ENCODE results near the gene CXCL3. TPM values are rescaled to one million over a fixed set of nuclear protein-coding genes. Genes with fewer than 3 reads are reported as not detected.

The CXCL3 gene
- total and polyA plus RNA-seq, 9 of the 15 experiments (the other 6 are each of a cell fraction or from before 2014, with no cell fraction given), result 2.3 to 8.9 (median 6.1) TPM

- TF ChIP-seq BRF2 (IDR thresholded peaks at IDR 0.05; ENCODE audit: borderline replicate concordance, insufficient read depth, insufficient read length) (no peak), ARID3B (CRISPR knock-in tag; IDR thresholded peaks at IDR 0.05; ENCODE audit: borderline replicate concordance) (no peak), FOXJ2 (tag; IDR thresholded peaks at IDR 0.05) (no peak), ZNF592 (IDR thresholded peaks at IDR 0.05) (peak; percentile 85), OTX1 (CRISPR knock-in tag; IDR thresholded peaks at IDR 0.05) (0 out of 2 replicates have a peak, but pooled peaks have one; percentile 25), EP400 (IDR thresholded peaks at IDR 0.05) (no peak), ZNF146 (CRISPR knock-in tag; IDR thresholded peaks at IDR 0.05; ENCODE audit: unreplicated experiment) (no peak), ZNF133 (CRISPR knock-in tag; IDR thresholded peaks at IDR 0.05) (no peak), CBFA2T2 (conservative IDR thresholded peaks at IDR 0.05) (no peak), KLF6 (CRISPR knock-in tag; IDR thresholded peaks at IDR 0.05; ENCODE audit: borderline replicate concordance) (no peak), NFYB (IDR thresholded peaks at IDR 0.05; ENCODE audit: extremely low read depth, insufficient read length) (no peak), ZNF175 (CRISPR knock-in tag; IDR thresholded peaks at IDR 0.05; ENCODE audit: low read depth) (peak; percentile 50; the same call in 1 of the 2 replicates), ID3 (CRISPR knock-in tag; IDR thresholded peaks at IDR 0.05) (no peak), ID3 (tag; IDR thresholded peaks at IDR 0.05) (no peak)
- TF ChIP-seq, protein P1, sequence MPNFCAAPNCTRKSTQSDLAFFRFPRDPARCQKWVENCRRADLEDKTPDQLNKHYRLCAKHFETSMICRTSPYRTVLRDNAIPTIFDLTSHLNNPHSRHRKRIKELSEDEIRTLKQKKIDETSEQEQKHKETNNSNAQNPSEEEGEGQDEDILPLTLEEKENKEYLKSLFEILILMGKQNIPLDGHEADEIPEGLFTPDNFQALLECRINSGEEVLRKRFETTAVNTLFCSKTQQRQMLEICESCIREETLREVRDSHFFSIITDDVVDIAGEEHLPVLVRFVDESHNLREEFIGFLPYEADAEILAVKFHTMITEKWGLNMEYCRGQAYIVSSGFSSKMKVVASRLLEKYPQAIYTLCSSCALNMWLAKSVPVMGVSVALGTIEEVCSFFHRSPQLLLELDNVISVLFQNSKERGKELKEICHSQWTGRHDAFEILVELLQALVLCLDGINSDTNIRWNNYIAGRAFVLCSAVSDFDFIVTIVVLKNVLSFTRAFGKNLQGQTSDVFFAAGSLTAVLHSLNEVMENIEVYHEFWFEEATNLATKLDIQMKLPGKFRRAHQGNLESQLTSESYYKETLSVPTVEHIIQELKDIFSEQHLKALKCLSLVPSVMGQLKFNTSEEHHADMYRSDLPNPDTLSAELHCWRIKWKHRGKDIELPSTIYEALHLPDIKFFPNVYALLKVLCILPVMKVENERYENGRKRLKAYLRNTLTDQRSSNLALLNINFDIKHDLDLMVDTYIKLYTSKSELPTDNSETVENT (CRISPR knock-in tag; IDR thresholded peaks at IDR 0.05), result no peak
- TF ChIP-seq, protein P2, sequence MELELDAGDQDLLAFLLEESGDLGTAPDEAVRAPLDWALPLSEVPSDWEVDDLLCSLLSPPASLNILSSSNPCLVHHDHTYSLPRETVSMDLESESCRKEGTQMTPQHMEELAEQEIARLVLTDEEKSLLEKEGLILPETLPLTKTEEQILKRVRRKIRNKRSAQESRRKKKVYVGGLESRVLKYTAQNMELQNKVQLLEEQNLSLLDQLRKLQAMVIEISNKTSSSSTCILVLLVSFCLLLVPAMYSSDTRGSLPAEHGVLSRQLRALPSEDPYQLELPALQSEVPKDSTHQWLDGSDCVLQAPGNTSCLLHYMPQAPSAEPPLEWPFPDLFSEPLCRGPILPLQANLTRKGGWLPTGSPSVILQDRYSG (tag; conservative IDR thresholded peaks at IDR 0.05; ENCODE audit: low read depth), result 0 out of 2 replicates have a peak, but pooled peaks have one; percentile 24
Observed at GRCh38 chr4:74059161-74059829, 20.8 kb upstream of the CXCL3 start (continued).

All from K562 (cell line).